Measurements from ENCODE around the gene MRPL12.

DNA sequence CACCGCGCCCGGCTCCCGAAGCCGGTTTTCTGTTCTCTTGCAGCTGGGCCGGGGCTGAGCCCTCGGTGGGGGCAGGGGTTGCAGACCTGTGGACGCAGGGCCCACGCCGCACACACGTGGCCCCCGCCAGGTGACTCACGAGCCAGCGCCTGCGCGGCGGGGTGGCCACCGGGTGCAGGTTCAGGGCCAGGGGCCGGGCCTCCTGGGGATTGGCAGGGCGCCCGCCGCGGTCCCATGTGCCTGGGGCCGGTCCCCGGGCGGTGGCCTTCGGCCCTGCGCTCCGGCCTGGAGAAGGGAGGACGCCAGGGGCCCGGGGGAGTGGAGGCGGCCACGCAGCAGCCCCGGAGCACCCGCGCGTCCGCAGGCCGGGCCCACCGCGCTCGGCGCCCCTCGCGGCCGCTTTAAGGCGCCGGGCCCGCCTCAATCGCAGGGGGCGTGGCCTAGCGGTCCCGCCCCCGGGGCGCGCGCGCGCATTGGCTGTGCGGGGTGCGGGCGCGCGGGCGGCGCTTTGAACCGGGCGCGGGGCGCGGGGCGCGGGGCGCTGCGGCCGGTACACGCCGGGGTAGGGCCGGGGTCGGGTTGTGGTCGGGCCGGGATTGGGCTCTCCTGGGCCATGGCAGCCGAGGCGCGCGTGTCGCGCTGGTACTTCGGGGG lies 8.8 kb downstream of the MRPL12 start, which contains the start of gene SLC25A10:
- TF ChIP-seq RAD21 (IDR thresholded peaks at IDR 0.05; ENCODE audit: low read depth), result no peak
- TF ChIP-seq, protein P1, sequence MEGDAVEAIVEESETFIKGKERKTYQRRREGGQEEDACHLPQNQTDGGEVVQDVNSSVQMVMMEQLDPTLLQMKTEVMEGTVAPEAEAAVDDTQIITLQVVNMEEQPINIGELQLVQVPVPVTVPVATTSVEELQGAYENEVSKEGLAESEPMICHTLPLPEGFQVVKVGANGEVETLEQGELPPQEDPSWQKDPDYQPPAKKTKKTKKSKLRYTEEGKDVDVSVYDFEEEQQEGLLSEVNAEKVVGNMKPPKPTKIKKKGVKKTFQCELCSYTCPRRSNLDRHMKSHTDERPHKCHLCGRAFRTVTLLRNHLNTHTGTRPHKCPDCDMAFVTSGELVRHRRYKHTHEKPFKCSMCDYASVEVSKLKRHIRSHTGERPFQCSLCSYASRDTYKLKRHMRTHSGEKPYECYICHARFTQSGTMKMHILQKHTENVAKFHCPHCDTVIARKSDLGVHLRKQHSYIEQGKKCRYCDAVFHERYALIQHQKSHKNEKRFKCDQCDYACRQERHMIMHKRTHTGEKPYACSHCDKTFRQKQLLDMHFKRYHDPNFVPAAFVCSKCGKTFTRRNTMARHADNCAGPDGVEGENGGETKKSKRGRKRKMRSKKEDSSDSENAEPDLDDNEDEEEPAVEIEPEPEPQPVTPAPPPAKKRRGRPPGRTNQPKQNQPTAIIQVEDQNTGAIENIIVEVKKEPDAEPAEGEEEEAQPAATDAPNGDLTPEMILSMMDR (IDR thresholded peaks at IDR 0.05 in 2 of 3, conservative IDR thresholded peaks at IDR 0.05 in 1 of 3; ENCODE audit: borderline replicate concordance in 1 of 3, insufficient read depth in 1 of 3, low read depth in 2 of 3, low read length in 2 of 3), result no peak
- TF ChIP-seq FOSL1 (IDR thresholded peaks at IDR 0.05; ENCODE audit: low read depth), result no peak
- TF ChIP-seq SRF (IDR thresholded peaks at IDR 0.05; ENCODE audit: low read depth), result no peak
- no peak for TF ChIP-seq EZH2 (IDR thresholded peaks at IDR 0.05)
- peak; percentile 56; the same call in 1 of the 2 replicates for TF ChIP-seq SIN3A (IDR thresholded peaks at IDR 0.05; ENCODE audit: low read depth)
- no peak for TF ChIP-seq REST (IDR thresholded peaks at IDR 0.05; ENCODE audit: low read depth)
- TF ChIP-seq TCF7L2 (IDR thresholded peaks at IDR 0.05; ENCODE audit: borderline replicate concordance, extremely low read depth, insufficient read depth, insufficient read length), result peak; percentile 99
- peak; percentile 28 for TF ChIP-seq POLR2A (IDR thresholded peaks at IDR 0.05; ENCODE audit: borderline replicate concordance, extremely low read depth, insufficient read depth, insufficient read length)
- no peak for TF ChIP-seq ZFX (IDR thresholded peaks at IDR 0.05)
- no peak for TF ChIP-seq ZNF274 (IDR thresholded peaks at IDR 0.05; ENCODE audit: low read depth, low read length)

All from HCT116 (cell line).